ENCODE results near the gene ST6GALNAC3.

The ST6GALNAC3 gene

DNA sequence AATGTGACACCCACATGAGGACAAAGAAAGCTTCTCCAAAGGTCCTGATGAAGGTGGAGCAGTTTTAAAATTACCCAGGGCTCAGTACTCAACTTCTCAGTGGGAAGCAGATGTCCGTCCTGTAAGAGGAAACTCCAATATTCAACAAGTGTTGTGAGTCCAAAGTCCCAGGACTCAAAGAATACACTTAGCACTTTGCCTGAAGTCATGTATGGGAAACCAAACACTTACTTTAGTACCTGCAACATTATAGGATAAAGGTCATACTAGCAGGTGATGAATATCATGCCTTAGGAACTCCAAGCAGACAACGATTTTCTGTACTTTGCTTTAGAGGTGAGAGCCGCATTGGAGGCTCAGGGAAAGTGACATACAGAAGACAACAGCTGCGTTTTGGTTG, 37.2 kb upstream of the ST6GALNAC3 start:
- Histone ChIP-seq H3K4me3 (ENCODE audit: low read length, poor library complexity, severe bottlenecking) (no peak overlapping the region), H2AFZ (ENCODE audit: low read length) (no peak overlapping the region), H3K9me2 (replicated peaks; ENCODE audit: low read depth, low read length) (no peaks in the 10 kb centered on the region), H3K9ac (ENCODE audit: low read depth, low read length, poor library complexity, severe bottlenecking) (no peak overlapping the region), H3F3A (ENCODE audit: low read depth) (no peaks in the 10 kb centered on the region), H3K36me3 (ENCODE audit: insufficient read depth, low read length) (no peaks in the 10 kb centered on the region), H3K4me2 (ENCODE audit: low read depth, low read length, poor library complexity, severe bottlenecking) (no peak overlapping the region), H3K27me3 (ENCODE audit: insufficient read depth, low read length, poor library complexity, severe bottlenecking) (no peaks in the 10 kb centered on the region), H3K9me3 (ENCODE audit: insufficient read depth, low read depth, low read length) (no peaks in the 10 kb centered on the region), H4K20me1 (ENCODE audit: insufficient read depth, low read length, poor library complexity, severe bottlenecking) (no peaks in the 10 kb centered on the region), H3K4me1 (ENCODE audit: insufficient read depth, low read length, poor library complexity, severe bottlenecking) (no peaks in the 10 kb centered on the region), H3K79me2 (ENCODE audit: insufficient read depth, low read length) (no peaks in the 10 kb centered on the region)
- TF ChIP-seq, protein P1, sequence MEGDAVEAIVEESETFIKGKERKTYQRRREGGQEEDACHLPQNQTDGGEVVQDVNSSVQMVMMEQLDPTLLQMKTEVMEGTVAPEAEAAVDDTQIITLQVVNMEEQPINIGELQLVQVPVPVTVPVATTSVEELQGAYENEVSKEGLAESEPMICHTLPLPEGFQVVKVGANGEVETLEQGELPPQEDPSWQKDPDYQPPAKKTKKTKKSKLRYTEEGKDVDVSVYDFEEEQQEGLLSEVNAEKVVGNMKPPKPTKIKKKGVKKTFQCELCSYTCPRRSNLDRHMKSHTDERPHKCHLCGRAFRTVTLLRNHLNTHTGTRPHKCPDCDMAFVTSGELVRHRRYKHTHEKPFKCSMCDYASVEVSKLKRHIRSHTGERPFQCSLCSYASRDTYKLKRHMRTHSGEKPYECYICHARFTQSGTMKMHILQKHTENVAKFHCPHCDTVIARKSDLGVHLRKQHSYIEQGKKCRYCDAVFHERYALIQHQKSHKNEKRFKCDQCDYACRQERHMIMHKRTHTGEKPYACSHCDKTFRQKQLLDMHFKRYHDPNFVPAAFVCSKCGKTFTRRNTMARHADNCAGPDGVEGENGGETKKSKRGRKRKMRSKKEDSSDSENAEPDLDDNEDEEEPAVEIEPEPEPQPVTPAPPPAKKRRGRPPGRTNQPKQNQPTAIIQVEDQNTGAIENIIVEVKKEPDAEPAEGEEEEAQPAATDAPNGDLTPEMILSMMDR (conservative IDR thresholded peaks at IDR 0.05; ENCODE audit: low read length) = no peak
- no peak for TF ChIP-seq EZH2phosphoT487 (IDR thresholded peaks at IDR 0.05; ENCODE audit: borderline replicate concordance)

DNA sequence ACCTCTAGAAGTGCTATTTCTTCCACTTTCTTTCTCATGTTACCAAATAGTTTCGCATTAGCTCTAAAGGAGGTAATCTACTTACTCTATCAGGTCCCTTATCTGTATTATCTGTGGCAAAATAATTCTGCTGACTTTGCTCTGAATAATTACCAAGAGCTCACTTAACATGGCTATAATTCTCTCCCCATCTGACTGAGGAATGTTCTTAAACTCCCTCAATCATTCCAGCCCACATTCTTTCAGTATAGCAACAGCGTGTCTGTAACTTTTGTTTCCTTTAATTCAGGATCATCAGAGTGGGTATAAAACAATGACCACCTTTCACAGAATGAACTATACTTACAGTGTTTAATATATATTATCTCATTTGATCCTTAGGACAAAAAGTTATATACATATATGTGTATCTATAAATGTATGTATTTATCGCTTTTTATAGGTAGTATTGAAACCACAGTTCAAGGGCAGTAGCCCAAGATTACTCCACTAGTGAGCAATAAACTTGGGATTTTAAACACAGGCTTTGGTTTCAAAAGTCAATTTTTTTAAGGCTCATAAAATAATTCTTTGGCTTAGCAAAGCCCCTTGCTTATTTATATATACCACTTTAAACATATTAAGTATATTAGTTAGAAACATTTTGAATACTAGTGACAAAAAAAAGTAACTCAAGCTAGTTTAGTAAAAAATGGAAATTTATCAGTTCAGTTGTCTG, 36.1 kb upstream of the ST6GALNAC3 start:
- Histone ChIP-seq H3K9me3 (ENCODE audit: insufficient read depth, low read depth, low read length) (no peaks in the 10 kb centered on the region), H3K4me3 (ENCODE audit: low read length, poor library complexity, severe bottlenecking) (no peak overlapping the region), H3K4me1 (ENCODE audit: insufficient read depth, low read length, poor library complexity, severe bottlenecking) (no peaks in the 10 kb centered on the region), H3K4me2 (ENCODE audit: low read depth, low read length, poor library complexity, severe bottlenecking) (no peak overlapping the region), H4K20me1 (ENCODE audit: insufficient read depth, low read length, poor library complexity, severe bottlenecking) (no peaks in the 10 kb centered on the region), H3K9me2 (replicated peaks; ENCODE audit: low read depth, low read length) (no peaks in the 10 kb centered on the region), H3K9ac (ENCODE audit: low read depth, low read length, poor library complexity, severe bottlenecking) (no peak overlapping the region), H2AFZ (ENCODE audit: low read length) (no peak overlapping the region), H3K27me3 (ENCODE audit: insufficient read depth, low read length, poor library complexity, severe bottlenecking) (no peaks in the 10 kb centered on the region), H3K79me2 (ENCODE audit: insufficient read depth, low read length) (no peaks in the 10 kb centered on the region), H3F3A (ENCODE audit: low read depth) (no peaks in the 10 kb centered on the region), H3K36me3 (ENCODE audit: insufficient read depth, low read length) (no peaks in the 10 kb centered on the region)
- TF ChIP-seq, protein P1 (conservative IDR thresholded peaks at IDR 0.05; ENCODE audit: low read length) = no peak
- TF ChIP-seq EZH2phosphoT487 (IDR thresholded peaks at IDR 0.05; ENCODE audit: borderline replicate concordance) = no peak

DNA sequence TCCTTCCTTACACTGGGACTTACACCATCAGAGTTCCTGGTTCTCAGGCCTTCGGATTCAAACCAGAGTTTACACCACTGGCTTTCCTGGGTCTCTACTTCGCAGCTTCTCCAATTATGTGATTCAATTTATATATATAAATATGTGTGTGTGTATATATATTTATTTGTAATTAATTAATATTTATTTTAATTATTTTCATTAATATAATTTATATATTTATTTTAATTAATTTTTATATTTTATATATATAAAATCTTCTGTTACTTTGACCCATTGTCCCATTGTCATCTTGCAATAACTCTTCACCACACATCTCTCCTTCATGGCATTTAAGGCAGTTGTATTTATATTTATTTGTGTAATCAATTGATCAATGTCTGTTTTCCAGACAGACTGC, 28.4 kb upstream of the ST6GALNAC3 start:
- Histone ChIP-seq H3K4me2 (ENCODE audit: low read depth, low read length, poor library complexity, severe bottlenecking) (no peak overlapping the region), H3K36me3 (ENCODE audit: insufficient read depth, low read length) (no peaks in the 10 kb centered on the region), H3K4me1 (ENCODE audit: insufficient read depth, low read length, poor library complexity, severe bottlenecking) (no peaks in the 10 kb centered on the region), H4K20me1 (ENCODE audit: insufficient read depth, low read length, poor library complexity, severe bottlenecking) (no peaks in the 10 kb centered on the region), H3K79me2 (ENCODE audit: insufficient read depth, low read length) (no peaks in the 10 kb centered on the region), H3K9me2 (replicated peaks; ENCODE audit: low read depth, low read length) (no peaks in the 10 kb centered on the region), H3K9ac (ENCODE audit: low read depth, low read length, poor library complexity, severe bottlenecking) (no peak overlapping the region), H3K4me3 (ENCODE audit: low read length, poor library complexity, severe bottlenecking) (no peak overlapping the region), H3K27me3 (ENCODE audit: insufficient read depth, low read length, poor library complexity, severe bottlenecking) (no peaks in the 10 kb centered on the region), H3F3A (ENCODE audit: low read depth) (no peaks in the 10 kb centered on the region), H3K9me3 (ENCODE audit: insufficient read depth, low read depth, low read length) (no peaks in the 10 kb centered on the region), H2AFZ (ENCODE audit: low read length) (no peak overlapping the region)
- TF ChIP-seq EZH2phosphoT487 (IDR thresholded peaks at IDR 0.05; ENCODE audit: borderline replicate concordance) = no peak
- TF ChIP-seq, protein P1 (conservative IDR thresholded peaks at IDR 0.05; ENCODE audit: low read length) = no peak

Measured in Loucy (cell line).